ENCODE data around the gene C4orf50.

GRCh38 chr4:5892323-5893003, 125.8 kb downstream of the C4orf50 start:
- TF ChIP-seq POLR2AphosphoS5 (IDR thresholded peaks at IDR 0.05) (no peak), CTCF (IDR thresholded peaks at IDR 0.05) (no peak), POLR2A (IDR thresholded peaks at IDR 0.05) (no peak)

Measured in sigmoid colon (tissue), 4 donors.